ENCODE data around the gene INSR. TPM values are rescaled to one million over a fixed set of nuclear protein-coding genes. Genes with fewer than 3 reads are reported as not detected.

Gene INSR
- total and polyA plus RNA-seq, 2 donors from 2014 or later, result 15.5 to 50.4 TPM

DNA sequence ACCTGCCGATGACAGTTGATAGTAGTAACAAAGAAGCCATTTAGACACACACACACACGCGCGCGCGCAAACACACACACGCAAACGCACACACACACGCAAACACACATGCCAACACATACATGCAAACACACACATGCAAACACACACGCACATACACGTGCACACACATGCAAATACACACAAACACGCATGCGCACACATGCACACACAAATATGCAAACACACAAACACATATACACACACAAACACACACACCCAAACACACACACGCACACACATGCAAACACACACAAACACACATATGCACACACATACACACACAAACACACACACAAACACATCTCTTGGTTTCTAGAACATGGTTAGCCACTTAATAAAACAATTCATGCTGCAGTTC lies 174.6 kb downstream of the INSR start:
- Histone ChIP-seq H3K4me1 (ENCODE audit: control insufficient read depth in 2 of 3, insufficient read depth in 2 of 3, low read depth in 1 of 3, low read length in 3 of 3) (no peaks in the 10 kb centered on the region), H3K9ac (ENCODE audit: low read length in 3 of 3) (no peak overlapping the region), H3K27me3 (ENCODE audit: control insufficient read depth, insufficient read depth, low read length) (no peaks in the 10 kb centered on the region), H3K9me3 (ENCODE audit: control insufficient read depth in 2 of 3, insufficient read depth in 1 of 3, low read length in 3 of 3) (no peaks in the 10 kb centered on the region), H3K36me3 (ENCODE audit: control insufficient read depth in 2 of 3, insufficient read depth in 3 of 3, low read length in 3 of 3) (peaks cover 9 to 58% (median 34%) of the 10 kb centered on the region in 3 donors), H3K4me3 (ENCODE audit: low read length in 3 of 3) (no peak overlapping the region), H3K27ac (ENCODE audit: low read depth in 2 of 2, low read length in 2 of 2) (no peak overlapping the region)
- intact Hi-C loops (cut with DNase I), result no loop called here
- TF ChIP-seq, protein P1, sequence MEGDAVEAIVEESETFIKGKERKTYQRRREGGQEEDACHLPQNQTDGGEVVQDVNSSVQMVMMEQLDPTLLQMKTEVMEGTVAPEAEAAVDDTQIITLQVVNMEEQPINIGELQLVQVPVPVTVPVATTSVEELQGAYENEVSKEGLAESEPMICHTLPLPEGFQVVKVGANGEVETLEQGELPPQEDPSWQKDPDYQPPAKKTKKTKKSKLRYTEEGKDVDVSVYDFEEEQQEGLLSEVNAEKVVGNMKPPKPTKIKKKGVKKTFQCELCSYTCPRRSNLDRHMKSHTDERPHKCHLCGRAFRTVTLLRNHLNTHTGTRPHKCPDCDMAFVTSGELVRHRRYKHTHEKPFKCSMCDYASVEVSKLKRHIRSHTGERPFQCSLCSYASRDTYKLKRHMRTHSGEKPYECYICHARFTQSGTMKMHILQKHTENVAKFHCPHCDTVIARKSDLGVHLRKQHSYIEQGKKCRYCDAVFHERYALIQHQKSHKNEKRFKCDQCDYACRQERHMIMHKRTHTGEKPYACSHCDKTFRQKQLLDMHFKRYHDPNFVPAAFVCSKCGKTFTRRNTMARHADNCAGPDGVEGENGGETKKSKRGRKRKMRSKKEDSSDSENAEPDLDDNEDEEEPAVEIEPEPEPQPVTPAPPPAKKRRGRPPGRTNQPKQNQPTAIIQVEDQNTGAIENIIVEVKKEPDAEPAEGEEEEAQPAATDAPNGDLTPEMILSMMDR (IDR thresholded peaks at IDR 0.05; ENCODE audit: borderline replicate concordance, extremely low read depth, insufficient read depth), result no peak
- no peak for FAIRE-seq
- DNase-seq, result no peak

DNA sequence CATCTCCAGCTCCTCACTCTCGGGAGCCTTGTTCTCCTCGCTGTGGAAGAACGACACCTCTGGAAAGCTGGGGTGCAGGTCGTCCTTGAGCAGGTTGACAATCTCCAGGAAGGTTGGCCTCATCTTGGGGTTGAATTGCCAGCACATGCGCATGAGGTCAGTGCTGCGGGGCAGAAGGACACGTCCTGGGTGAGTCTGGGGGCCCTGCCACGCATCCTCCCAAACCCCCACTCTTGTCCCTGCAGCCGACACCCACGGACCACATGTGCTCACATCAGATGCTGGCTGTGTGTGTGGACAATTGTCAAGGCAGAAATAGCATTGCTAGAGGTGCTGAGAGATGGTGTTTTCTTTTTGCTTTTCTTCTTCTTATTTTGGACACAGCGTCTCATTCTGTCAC lies 177.0 kb downstream of the INSR start:
- Histone ChIP-seq H3K36me3 (ENCODE audit: control insufficient read depth in 2 of 3, insufficient read depth in 3 of 3, low read length in 3 of 3) (peaks cover 9 to 54% (median 34%) of the 10 kb centered on the region in 3 donors), H3K9ac (ENCODE audit: low read length in 3 of 3) (no peak overlapping the region), H3K27ac (ENCODE audit: low read depth in 2 of 2, low read length in 2 of 2) (no peak overlapping the region), H3K9me3 (ENCODE audit: control insufficient read depth in 2 of 3, insufficient read depth in 1 of 3, low read length in 3 of 3) (no peaks in the 10 kb centered on the region), H3K27me3 (ENCODE audit: control insufficient read depth, insufficient read depth, low read length) (no peaks in the 10 kb centered on the region), H3K4me1 (ENCODE audit: control insufficient read depth in 2 of 3, insufficient read depth in 2 of 3, low read depth in 1 of 3, low read length in 3 of 3) (no peaks in the 10 kb centered on the region), H3K4me3 (ENCODE audit: low read length in 3 of 3) (no peak overlapping the region)
- FAIRE-seq (no peak), DNase-seq (no peak)
- TF ChIP-seq, protein P1 (IDR thresholded peaks at IDR 0.05; ENCODE audit: borderline replicate concordance, extremely low read depth, insufficient read depth), result no peak
- intact Hi-C loops (cut with DNase I), result no loop called here

DNA sequence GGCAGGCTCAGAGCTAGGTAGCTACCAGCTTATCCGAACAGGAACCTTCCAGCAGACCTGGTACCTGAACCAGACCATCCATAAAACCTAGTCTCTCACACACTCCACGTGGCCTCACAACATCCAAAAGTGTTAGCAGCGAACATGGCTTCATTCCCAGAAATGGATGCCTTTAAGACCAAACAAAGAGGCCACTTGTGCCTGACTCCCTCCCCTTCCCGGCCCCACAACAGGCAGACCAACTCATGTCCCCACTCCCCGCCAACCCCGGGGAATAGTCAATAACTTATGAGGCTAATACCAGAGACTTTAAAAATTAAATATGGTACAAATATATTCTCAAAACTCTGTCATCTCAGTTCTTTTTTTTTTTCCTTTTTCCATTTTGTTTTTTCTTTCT lies 178.5 kb downstream of the INSR start:
- Histone ChIP-seq H3K27me3 (ENCODE audit: control insufficient read depth, insufficient read depth, low read length) (no peaks in the 10 kb centered on the region), H3K4me1 (ENCODE audit: control insufficient read depth in 2 of 3, insufficient read depth in 2 of 3, low read depth in 1 of 3, low read length in 3 of 3) (no peaks in the 10 kb centered on the region), H3K4me3 (ENCODE audit: low read length in 3 of 3) (no peak overlapping the region), H3K36me3 (ENCODE audit: control insufficient read depth in 2 of 3, insufficient read depth in 3 of 3, low read length in 3 of 3) (peaks cover 9 to 40% (median 27%) of the 10 kb centered on the region in 3 donors), H3K9me3 (ENCODE audit: control insufficient read depth in 2 of 3, insufficient read depth in 1 of 3, low read length in 3 of 3) (no peaks in the 10 kb centered on the region), H3K9ac (ENCODE audit: low read length in 3 of 3) (no peak overlapping the region), H3K27ac (ENCODE audit: low read depth in 2 of 2, low read length in 2 of 2) (no peak overlapping the region)
- TF ChIP-seq, protein P1 (IDR thresholded peaks at IDR 0.05; ENCODE audit: borderline replicate concordance, extremely low read depth, insufficient read depth), result no peak
- no peak for DNase-seq
- FAIRE-seq, result no peak
- intact Hi-C loops (cut with DNase I), result no loop called here

DNA sequence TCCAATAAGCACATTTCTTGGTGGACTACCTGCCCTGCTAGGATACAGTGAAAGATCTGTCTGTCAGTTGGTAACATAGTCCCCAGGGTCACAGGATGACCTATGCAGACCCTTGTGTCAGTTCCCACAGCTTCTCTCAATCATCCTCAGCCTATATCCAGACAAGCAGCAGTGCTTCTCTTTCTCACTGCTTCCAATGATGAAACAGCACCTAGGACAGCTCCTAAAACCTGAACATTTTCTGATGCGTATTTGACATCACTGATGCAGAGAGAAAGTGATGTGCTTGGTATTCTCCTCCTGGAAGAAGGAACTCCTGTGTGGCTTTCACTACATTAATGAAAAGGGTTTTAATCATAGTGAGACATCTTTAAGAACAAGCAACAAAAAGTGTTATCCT lies 181.0 kb downstream of the INSR start:
- TF ChIP-seq, protein P1 (IDR thresholded peaks at IDR 0.05; ENCODE audit: borderline replicate concordance, extremely low read depth, insufficient read depth), result no peak
- Histone ChIP-seq H3K27me3 (ENCODE audit: control insufficient read depth, insufficient read depth, low read length) (no peaks in the 10 kb centered on the region), H3K9me3 (ENCODE audit: control insufficient read depth in 2 of 3, insufficient read depth in 1 of 3, low read length in 3 of 3) (no peaks in the 10 kb centered on the region), H3K4me3 (ENCODE audit: low read length in 3 of 3) (no peak overlapping the region), H3K4me1 (ENCODE audit: control insufficient read depth in 2 of 3, insufficient read depth in 2 of 3, low read depth in 1 of 3, low read length in 3 of 3) (no peaks in the 10 kb centered on the region), H3K27ac (ENCODE audit: low read depth in 2 of 2, low read length in 2 of 2) (no peak overlapping the region), H3K9ac (ENCODE audit: low read length in 3 of 3) (no peak overlapping the region), H3K36me3 (ENCODE audit: control insufficient read depth in 2 of 3, insufficient read depth in 3 of 3, low read length in 3 of 3) (peaks cover 0 to 21% (median 12%) of the 10 kb centered on the region in 3 donors)
- FAIRE-seq, result no peak
- DNase-seq, result no peak
- intact Hi-C loops (cut with DNase I), result no loop called here

All from kidney (tissue), 14 donors.